ENCODE measurements around the gene SLC36A1. TPM values are rescaled to one million over a fixed set of nuclear protein-coding genes. Genes with fewer than 3 reads are reported as not detected.

SLC36A1 gene
- total RNA-seq, 1 experiment from 2014 or later: 15.0 TPM

DNA sequence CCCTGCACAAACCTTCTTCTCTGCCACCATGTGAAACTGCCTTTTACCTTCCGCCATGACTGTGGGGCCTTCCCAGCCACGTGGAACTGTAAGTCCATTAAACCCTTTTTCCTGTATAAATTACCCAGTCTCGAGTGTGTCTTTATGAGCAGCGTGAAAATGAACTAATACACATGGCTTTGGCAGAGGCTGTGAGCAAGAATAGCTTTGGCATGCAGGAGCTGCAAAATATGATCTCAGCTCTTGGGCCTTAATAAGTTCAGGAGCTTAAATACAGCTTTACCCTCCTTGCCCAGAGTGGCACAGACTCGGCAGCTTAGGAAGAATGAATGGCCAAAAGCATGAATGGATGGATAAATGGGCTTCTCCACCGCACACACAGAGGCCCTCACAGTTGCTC lies 15.7 kb upstream of the SLC36A1 start:
- H2AFZ ChIP-seq (ENCODE audit: low read length): no peak overlapping the region

More for the DNA sequence above, 15.7 kb upstream of the SLC36A1 start:
- no peak for DNase-seq
- H3K56ac ChIP-seq (ENCODE audit: insufficient read length, low read depth, low read length): no peak overlapping the region
- H3K23ac ChIP-seq (ENCODE audit: insufficient read length, low read depth, low read length): no peak overlapping the region
- Mint-ChIP-seq H3K9me3 (peaks cover 9 to 11% of the 10 kb centered on the region in 2 experiments), H3K4me1 (peaks cover 11% of the 10 kb centered on the region in 2 experiments), H3K27ac (no peak overlapping the region), H3K36me3 (ENCODE audit: insufficient read depth in 1 of 3, low read depth in 3 of 3) (peaks cover 0 to 8% (median 5%) of the 10 kb centered on the region in 3 experiments; a peak in 3 of 7 replicates), H3K27me3 (ENCODE audit: low read depth) (no peaks in the 10 kb centered on the region; the same call in 1 of the 2 replicates), H3K4me3 (no peak overlapping the region)
- no peak overlapping the region for H4K5ac ChIP-seq (ENCODE audit: insufficient read length, low read depth, low read length)
- WGBS (ENCODE audit: extremely low coverage, insufficient read length, low lambda C conversion rate): no CpG with 5 or more reads among the region's 6 CpGs
- no peaks in the 10 kb centered on the region for H3K23me2 ChIP-seq (ENCODE audit: insufficient read length, low read depth, low read length, poor library complexity, severe bottlenecking)
- H3K18ac ChIP-seq (ENCODE audit: insufficient read length, low read depth, low read length): no peak overlapping the region
- no peak overlapping the region for H3K27ac ChIP-seq (ENCODE audit: insufficient read length, low read depth, low read length)
- no peak overlapping the region for H2BK15ac ChIP-seq (ENCODE audit: low read depth, low read length)
- no peak overlapping the region for H3K4me2 ChIP-seq (ENCODE audit: insufficient read depth, insufficient read length, low read length)
- H2BK12ac ChIP-seq (ENCODE audit: insufficient read length, low read depth, low read length): no peak overlapping the region
- no peaks in the 10 kb centered on the region for H3K79me1 ChIP-seq (ENCODE audit: insufficient read depth, low read depth, low read length, poor library complexity, severe bottlenecking)
- no peak overlapping the region for H2BK20ac ChIP-seq (ENCODE audit: low read depth, low read length, poor library complexity, severe bottlenecking)
- H4K91ac ChIP-seq (ENCODE audit: insufficient read length, low read depth, low read length): no peak overlapping the region
- H3K14ac ChIP-seq (ENCODE audit: insufficient read depth, low read length): no peak overlapping the region
- H3K4ac ChIP-seq (ENCODE audit: low read depth, low read length): no peak overlapping the region
- no peaks in the 10 kb centered on the region for H3K27me3 ChIP-seq (ENCODE audit: insufficient read depth, low read length)
- TF ChIP-seq, protein P1, sequence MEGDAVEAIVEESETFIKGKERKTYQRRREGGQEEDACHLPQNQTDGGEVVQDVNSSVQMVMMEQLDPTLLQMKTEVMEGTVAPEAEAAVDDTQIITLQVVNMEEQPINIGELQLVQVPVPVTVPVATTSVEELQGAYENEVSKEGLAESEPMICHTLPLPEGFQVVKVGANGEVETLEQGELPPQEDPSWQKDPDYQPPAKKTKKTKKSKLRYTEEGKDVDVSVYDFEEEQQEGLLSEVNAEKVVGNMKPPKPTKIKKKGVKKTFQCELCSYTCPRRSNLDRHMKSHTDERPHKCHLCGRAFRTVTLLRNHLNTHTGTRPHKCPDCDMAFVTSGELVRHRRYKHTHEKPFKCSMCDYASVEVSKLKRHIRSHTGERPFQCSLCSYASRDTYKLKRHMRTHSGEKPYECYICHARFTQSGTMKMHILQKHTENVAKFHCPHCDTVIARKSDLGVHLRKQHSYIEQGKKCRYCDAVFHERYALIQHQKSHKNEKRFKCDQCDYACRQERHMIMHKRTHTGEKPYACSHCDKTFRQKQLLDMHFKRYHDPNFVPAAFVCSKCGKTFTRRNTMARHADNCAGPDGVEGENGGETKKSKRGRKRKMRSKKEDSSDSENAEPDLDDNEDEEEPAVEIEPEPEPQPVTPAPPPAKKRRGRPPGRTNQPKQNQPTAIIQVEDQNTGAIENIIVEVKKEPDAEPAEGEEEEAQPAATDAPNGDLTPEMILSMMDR (conservative IDR thresholded peaks at IDR 0.05): no peak
- no peaks in the 10 kb centered on the region for H4K20me1 ChIP-seq (ENCODE audit: control insufficient read depth, insufficient read depth, insufficient read length)
- H3K9me3 ChIP-seq (ENCODE audit: control insufficient read depth, low read depth, low read length): no peaks in the 10 kb centered on the region
- no peaks in the 10 kb centered on the region for H3K4me1 ChIP-seq (ENCODE audit: insufficient read depth, low read length)
- H2AK5ac ChIP-seq (ENCODE audit: insufficient read length, low read length): no peak overlapping the region
- no peak overlapping the region for H4K8ac ChIP-seq (replicated peaks; ENCODE audit: insufficient read length, low read depth, low read length)
- no peak overlapping the region for H3K9ac ChIP-seq (ENCODE audit: extremely low read depth, insufficient read length, low read length)
- H3K79me2 ChIP-seq (ENCODE audit: insufficient read depth, low read length): no peaks in the 10 kb centered on the region
- H2BK120ac ChIP-seq (ENCODE audit: low read depth, low read length, poor library complexity, severe bottlenecking): no peak overlapping the region
- no peak overlapping the region for H2BK5ac ChIP-seq (ENCODE audit: insufficient read length, low read length)
- no peak overlapping the region for H3T11ph ChIP-seq (ENCODE audit: low read length)

Data from H9 (cell line).